Smooth muscle cell of the brain vasculature (primary cell): ENCODE data around the gene C6orf120.
"Not testable (repeated sequence)": the region's sequence is repeated elsewhere in the genome, so short reads cannot be mapped to it uniquely, and the experiment has no call there.

Source experiments
- DNase-seq: peaks from one replicate; pipeline ENCODE4 v3.0.0-alpha.2; 2012; ENCODE audit warnings: low read depth, low spot score

C6orf120 gene

DNA sequence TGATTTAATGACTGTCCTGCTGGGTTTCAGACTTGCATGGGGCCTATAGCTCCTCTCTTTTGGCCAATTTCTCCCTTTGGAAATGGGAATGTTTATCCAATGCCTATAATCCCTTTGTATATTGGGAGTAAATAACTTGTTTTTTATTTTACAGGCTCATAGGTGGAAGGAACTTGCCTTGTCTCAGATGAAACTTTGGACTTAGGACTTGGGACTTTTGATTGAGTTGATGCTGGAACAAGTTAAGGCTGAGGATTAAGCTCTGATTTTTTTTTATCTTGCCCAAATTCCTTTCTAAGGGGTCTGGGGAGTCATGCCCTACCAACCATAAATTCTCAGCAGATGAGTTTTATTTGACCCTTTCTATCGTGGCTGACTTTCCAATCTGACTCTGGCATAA lies 23.6 kb upstream of the C6orf120 start:
- no peak for DNase-seq

DNA sequence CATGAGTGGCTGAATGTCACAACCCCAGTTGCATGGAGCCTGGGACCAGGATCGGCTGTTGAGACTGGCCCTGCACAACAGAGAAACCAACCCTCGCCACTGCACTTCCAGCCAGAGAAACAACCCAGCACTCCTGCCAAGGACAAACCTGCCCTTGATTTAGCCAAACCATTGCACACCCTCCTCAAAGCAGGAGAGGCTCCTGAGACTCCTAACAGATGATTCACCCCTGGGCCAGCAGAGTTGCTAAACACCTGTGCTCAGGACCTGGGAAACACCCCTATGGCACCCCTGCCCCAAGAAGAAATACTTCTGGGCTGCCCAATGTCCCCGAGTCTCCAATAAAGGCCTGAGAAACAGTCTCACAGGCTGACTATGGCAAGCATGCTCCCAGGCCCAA lies 17.9 kb upstream of the C6orf120 start:
- no peak for DNase-seq

DNA sequence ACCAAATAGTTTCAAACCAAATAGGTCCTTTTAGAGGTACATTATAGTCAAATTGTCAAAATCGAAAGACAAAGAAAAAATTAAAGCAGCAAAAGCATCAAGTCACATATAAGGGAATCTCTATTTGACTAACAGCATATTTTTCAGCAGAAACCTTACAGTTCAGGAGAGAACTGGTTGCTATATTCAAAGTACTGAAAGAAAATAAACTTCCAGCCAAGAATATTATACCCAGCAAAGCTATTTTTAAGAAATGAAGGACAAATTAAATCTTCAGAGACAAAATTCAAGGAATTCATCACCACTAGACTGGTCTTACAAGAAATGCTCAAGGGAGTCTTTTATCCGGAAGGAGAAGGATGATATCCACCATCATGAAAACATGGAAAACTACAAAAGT lies 16.1 kb upstream of the C6orf120 start:
- no peak for DNase-seq

DNA sequence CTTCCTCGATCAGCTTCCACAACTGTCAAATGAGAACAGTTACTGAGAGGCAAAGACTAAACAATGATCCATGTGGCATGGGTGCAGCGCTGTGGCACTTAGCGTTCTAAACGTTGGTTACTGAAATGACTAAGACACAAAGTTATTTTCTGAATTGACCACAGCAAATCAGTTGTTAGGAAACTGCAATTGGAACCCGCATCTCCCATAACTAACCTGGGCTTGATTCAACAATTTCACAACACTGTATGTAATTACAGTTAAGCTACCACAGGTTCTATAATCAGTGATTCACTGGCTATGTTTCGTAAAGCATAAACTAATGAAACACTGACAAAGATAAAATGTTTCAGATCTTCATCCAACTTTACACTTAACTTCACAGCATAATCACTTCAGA lies 12.6 kb upstream of the C6orf120 start:
- DNase-seq: no peak

DNA sequence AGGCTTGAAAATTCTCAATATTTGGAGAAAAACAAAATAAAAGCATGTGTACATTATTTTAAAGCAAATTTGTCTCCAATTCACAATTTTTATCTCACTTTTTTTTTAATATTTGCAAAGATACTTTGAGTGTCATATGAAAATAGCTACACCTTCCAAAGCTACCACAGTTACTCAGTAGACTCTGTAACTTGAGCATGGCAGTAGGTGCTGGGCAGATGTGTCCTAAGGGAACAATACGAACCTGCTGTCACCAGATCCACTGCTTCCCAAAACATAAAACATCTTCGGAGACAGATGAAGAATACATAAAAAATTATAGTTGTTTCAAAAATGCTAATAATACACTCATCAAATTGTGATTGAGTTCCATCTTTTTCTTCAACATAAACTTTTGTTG lies 10.7 kb upstream of the C6orf120 start:
- no peak for DNase-seq

DNA sequence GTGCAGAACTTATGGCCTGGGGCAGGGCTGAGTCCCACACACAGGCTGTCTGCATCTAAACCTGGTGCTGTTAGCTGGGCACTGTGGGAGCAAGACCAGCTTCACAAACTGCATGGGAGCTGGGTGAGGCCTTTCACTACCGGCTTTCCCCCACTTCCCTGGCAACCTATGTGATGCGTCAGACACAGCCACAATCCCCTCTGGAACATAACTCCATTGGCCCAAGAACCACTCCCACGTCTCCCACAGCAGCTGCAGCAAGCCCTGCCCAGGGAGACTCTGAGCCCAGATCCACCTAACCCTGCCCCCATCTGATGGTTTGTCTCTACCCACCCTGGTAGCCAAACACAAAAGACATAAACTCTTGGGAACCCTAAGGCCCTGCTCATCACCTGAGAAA lies 9.4 kb upstream of the C6orf120 start:
- no peak for DNase-seq

DNA sequence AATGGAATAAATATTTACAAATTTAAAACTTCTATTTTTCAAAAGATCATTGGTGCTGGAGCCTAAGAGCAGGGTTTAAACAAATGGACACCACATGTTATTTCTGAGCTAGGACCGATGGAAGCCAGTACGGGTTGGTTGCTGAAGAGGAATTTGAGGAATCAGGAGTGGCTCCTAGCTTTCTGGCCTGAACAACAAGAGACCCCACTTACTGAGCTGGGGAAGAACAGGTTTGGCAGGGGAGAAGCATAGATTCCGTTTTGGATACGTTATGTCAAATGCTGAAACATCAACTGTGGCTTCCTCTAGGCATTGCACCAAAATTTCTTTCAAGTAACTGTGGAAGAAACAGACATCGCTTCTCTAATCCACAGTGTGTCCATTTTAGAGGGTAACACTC lies 6.8 kb upstream of the C6orf120 start:
- no peak for DNase-seq

DNA sequence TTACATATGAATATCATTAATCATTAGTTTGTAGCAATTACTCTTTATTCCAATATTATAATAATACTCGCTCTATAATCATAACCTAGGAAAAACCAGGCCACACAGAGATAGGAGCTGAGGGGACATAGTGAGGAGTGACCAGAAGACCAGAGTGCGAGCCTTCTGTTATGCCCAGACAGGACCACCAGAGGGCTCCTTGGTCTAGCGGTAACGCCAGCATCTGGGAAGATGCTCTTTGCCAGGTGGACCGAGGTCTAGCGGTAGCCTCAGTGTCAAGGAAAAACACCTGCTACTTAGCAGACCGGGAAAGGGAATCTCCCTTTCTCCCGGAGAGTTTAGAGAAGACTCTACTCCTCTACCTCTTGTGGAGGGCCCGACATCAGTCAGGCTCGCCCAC lies 4.8 kb upstream of the C6orf120 start:
- not testable (repeated sequence) for DNase-seq

DNA sequence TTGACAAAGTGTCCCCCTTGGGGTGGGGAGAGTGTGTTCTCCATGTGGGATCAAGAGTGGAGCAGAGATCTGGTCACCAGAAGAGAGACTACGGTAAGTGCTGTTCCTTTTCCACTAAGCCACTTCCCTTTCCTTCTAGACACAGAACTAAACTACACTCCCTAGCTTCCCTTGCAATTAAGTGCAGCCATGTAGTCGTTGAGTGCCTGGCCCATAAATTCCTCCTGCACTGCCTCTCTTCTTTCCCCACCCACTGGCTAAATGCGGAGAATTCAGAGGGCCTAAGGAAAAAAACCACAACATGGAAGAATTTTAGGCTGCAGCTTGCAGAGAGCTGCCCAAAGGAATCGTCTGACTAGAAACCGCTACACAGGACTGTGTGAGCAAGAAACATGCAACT lies 1.6 kb upstream of the C6orf120 start:
- no peak for DNase-seq

DNA sequence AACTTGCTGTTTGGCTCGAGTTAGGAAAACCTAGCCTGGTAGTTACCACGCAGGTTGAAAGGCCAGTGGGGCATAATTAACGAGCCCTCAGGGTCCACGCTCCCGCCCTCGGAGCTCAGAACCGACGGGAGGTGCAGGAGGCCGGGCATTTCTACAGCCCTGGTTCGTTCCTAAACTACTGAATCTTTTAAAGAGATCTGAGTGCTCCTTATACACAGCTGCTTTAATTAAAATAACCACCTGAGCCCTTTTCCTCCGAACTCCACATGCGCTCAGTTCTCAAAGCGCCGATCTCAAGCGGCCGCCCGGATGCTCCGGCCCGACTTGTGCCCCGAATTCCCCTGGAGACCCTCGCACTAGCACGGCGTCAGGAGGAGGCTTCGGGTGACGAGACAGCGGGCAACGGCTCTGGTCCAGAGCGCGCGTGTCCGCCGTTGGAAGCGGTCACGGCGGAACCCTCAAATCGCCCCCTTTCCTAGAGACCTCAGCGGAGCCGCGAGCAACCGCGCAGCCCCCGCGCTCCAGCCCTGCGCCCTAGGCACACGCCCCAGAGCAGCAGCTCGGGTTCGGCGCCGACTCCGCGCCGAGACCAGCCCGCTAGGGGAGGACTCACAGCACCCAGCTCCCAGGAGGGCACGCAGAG lies 494 bp upstream of the C6orf120 start:
- no peak for DNase-seq

DNA sequence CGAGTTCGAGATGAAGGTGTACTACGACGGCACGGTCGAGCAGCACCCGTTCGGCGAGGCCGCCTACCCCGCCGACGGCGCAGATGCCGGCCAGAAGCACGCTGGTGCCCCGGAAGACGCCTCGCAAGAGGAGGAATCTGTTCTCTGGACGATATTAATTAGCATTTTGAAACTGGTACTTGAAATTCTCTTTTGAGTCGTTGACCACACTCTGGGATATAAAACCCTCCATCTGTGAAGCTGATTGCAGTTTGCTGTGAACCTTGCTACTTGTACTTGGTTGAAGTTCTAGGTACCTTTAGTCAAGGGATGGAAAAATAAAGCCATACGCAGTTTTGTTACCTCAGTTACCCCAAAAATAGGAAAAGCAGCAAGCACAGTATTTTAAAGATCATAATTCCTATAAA lies 917 bp downstream of the C6orf120 start:
- DNase-seq: no peak

DNA sequence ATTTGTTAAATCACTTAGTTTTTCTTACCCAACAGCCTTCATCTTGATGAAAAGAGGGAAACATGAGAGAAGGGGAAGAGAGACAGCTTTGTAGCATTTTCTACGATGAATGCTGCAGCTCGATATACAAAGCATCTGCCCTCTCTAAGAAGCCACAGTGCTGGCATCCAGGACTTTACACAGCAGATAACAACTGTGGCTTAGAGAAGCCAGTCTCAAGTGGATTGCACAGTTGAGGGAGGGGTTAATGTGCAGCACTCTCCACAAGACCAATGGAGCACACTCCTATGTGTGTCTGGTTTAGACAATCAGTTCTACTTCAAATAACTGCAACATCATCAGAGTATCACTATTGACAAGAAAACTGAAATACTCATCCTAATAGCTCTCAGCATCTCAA lies 5.8 kb downstream of the C6orf120 start:
- no peak for DNase-seq

DNA sequence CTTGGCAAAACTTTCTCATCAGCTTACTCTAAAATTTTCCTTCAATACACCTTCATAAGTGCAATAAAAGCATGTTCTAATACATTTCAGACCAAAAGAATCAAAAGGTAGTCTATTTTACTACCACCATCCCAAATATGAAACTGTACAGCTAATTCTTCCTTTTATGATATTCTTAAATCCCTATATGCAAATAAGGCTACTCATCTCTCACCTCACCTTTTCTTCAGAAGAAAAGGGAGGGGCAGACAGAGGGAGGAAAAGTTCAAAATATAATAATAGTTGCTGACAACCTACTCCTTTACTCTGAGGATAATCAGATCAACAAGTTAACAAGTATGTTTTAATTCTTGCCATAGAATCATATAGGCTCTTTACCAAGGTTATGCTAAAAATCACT lies 7.4 kb downstream of the C6orf120 start:
- no peak for DNase-seq

DNA sequence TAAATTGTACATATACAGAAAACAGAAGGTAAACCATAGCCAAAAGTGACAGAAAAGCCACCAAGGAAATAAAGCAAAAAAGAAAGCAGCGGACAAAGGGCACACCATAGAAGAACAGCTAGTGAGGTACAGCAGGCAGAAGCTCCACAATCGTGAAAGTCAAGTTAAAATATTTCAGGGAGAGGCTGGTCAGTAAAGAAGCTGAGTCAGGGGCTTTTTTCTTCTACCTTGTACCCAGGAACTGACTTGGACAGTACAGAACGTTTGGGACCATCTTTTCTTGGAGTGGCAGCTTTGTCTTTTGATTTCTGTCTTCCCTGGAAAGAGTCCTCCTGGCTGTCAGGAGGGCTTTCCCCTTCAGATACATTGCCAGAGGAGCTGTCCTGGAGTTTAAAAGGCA lies 8.1 kb downstream of the C6orf120 start:
- DNase-seq: no peak

DNA sequence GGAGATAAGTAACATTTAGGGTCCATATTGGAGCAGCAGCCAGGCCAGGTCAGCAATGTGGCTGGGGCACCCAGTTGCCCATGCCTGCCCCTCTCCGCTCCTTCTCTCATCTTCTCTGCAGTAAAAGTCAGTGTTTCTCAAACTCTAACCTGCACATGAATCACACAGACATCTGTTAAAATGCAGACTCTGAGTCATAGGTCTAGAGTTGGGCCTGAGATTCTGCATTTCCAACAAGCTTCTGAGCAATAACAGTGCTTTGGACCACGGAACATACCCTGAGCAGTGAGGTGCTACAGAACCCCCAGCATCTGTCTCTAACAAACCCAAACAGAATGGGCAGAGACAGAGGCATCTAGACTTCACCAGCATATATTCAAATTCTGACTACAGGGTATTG lies 12.3 kb downstream of the C6orf120 start:
- no peak for DNase-seq

DNA sequence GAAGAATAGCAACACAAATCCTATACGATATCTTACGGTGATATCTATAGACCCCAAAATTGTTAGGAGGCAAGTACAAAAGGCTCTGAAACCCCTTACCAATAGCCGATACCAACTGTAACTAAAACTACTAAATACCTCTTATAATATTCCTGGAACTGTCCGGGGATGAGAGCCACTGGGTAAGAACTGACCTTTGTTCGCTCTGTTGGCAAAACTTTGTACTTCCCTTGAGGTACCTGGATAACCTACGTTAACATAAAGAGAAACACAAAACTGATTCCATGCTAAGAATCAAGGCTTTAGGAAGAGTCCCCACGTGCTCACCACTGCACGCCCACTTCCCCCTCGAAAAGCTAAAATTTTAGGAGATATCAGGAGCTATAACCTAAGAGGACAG lies 12.7 kb downstream of the C6orf120 start:
- no peak for DNase-seq

DNA sequence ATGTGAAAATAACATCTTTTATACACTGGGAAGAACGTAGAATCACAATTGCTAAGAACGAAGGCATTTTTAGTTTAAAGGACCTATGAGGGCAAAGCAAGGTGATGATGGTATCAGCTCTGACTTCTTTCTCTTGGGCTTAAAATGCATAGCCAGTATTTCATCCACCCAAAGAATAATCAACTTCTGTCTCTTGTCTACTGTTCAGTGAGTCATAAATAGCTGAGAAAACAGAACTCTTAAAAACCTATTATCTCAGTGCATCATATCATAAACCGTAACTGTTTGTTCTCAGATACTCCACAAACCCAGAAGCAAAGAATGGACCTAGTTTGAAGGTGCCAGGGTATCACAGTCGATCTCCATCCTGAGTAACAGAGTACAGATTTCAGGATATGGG lies 17.2 kb downstream of the C6orf120 start:
- DNase-seq: no peak

DNA sequence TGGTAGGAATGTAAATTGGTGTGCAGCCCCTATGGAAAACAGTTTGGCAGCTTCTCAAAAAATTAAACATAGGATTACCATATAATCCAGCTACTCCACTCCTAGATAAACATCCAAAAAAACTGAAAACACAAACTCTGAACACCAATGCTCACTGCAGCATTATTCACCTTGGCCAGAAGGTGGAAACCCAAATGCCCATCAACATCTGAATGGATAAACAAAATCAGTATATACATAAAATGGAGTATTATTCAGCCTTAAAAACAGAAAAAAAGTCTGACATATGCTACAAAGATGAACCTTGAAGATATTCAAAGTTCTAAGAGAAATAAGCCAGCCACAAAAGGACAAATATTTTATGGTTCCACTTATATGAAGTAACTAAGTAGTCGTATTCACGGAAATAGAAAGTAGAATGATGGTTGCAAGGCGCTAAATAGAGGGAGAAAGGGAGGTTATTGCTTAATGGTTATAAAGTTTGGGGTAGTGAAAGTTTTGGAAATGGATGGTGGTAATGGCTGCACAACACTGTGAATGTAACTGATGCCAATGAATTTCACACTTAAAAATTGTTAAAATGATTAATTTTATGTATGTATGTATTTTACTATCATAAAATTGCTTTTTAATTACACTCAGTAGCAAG lies 18.4 kb downstream of the C6orf120 start:
- no peak for DNase-seq

DNA sequence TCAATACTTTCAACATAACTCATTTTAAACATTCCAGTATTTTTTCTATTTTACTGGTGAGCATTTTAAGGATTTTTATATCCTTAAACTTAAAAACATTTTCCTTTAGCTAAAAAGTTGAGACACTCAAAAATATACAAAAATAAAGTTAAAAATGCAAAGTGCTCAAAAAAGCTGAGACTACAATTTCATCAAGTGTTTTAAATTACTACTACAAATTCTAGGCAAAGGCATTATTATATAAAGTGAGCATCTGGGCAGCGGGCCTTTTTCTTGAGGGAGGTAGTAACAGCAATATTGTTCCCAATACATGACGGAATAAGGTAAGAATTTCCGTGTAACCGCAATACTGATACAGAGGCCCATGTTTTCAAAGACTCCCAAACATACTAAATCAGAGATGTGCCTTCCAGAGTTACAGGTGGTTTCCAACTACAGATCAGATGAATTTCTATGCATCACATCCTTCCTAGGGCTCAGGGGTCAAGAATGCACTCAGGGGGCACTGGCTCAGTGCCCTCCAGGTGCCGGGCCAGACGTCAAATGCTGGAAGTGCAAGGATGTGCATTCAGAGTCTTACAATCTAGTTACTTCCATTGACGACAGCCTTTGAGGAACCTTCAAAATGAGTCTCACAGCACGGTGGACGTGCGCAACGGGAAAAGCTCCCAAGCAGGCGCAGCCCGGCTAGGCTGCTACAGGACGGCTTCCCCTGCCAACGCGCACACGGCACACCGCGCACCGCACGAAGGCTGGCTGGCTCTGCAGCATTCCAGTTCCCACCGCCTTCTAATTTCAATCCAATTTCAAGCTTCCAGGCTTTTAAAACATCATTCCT lies 20.7 kb downstream of the C6orf120 start:
- no peak for DNase-seq

DNA sequence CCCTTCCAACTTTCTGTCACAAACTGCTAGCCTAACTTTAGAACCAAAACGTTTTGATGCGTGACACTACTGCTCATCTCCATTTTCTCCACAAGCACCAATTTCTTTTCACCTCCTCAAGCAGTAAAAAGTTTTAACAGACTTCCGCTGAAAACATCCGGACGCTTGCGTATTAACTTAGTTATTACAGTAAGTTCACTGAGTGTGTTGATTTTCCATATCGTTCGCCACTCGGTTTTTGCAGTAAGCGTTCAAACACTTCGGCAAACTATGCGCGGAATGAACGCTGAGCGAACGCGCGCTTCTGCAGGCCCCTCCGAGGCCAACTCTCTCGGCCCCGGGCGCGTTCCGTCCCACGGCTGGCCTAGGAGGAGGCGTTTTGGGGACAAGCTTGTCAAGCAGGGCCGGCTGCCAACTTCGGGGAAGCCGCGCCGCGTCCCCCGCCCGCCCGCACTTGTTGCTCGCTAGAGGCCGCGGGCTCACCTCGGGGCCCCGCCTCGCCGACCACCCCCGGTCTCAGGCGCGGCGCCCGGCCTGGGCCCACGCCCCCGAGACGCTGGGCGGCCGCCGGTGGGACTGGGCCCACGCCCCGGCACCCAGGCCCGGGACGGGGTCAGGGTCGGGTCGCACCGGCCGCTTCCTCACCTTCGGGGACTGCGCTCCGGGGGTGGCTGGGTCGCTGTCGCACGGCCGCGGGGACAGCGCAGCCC lies 21.4 kb downstream of the C6orf120 start:
- no peak for DNase-seq

DNA sequence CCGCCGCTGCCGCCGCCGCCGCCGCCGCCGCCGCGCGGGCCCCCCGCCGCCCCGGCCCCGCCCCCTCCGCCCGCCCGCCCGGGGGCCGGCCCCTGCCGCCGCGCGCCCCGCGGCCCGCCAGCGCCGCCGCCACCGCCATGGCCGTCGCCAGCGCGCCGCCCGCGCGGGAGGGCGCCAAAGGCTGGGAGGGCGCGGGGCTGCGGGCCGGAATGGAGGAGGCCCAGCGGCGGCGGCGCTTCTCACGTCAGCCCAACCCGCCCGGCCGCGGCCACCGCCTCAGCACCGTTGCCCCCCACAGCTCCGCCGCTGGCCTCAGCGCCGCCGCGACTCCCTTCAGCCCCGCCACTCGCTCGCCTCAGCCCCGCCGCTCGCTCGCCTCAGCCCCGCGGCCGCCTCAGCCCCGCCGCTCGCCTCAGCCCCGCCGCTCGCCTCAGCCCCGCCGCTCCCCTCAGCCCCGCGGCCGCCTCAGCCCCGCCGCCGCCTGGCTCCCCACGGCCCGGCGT lies 22.1 kb downstream of the C6orf120 start:
- DNase-seq: no peak

DNA sequence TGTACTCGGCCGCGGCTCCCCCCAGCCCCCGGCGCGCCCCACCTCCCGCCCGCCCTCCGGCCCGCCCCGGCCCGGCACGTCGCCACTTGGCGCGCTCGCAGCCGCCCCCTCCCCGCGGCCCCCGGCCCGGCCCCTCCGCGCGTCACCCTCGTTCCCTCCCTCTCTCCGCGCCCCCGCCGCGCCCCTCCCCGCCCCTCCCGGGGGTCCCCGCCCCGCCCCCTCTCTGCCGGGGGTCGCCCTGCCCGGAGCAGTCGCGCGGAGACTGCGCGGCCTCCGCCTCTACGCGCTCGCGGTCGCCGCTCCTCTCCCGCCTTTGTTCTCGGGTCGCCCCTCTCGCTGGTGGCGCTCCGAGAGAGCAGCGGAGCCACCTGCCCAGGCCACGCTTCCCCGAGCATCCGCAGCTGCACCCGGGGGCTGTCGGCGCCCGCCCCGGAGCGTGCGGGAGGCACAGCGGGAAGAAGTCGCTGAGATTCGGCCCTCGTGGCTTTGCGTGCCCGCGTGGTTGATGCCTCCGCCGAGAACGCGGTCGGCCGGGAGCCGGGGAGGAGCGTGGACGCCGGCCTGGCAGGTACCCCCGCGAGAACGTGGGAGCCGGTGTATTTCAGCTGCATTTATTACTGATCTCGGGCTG lies 22.7 kb downstream of the C6orf120 start, which contains the start of gene PHF10:
PHF10 (minus strand) TSS at position 7 of the 631 bp plus-strand sequence. CDS start 569 bp downstream, outside the sequence.
- no peak for DNase-seq
